Measurements from ENCODE around the gene NFATC1.

Gene NFATC1

DNA sequence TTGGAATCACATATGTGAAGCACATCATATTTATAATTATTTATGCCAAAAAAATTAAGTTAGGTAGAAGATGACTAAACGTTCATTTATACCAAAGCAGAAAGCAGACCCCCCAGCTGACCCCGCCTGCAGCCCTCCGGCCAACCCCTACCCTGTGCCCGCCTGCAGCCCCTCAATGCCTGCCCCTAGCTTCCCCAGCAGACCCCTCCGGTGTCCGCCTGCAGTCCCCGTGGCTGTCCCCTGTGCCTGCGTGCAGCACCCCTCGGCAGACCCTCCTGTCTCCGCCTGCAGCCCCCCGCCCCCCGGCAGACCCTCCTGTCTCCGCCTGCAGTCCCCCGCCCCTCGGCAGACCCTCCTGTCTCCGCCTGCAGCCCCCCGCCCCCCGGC, 136.2 kb downstream of the NFATC1 start:
- ATAC-seq, result no peak

DNA sequence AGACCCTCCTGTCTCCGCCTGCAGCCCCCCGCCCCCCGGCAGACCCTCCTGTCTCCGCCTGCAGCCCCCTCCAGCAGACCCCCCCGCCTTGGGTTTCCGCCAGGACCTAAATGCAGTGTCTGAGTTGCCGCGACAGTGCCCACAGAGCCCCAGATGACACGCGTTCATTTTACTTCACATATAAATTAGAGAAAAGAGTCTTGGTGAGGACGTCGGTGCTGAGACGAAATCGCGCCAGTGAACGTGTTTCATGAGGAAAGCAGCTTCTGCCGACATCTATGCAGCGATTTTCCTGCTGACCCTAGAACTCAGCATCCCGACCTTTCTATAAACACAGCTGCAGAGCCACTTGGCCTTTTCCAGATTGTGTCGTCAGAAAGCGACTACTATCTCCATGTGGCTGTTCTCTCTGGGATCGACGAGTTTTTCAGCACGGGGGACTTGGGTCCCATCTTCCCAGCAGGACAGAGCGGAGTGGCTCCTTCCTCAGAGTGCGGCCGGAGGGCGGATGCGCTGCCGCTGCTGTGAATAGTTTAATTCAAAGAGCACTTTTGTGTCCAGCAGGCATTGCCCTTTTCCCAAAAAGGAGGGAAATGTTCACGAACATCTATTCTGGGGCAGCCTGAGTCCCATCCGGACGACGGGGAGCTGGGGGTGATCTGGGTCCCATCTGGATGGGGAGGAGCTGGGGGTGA, 136.7 kb downstream of the NFATC1 start:
- no peak for ATAC-seq
- TF ChIP-seq, protein P1, sequence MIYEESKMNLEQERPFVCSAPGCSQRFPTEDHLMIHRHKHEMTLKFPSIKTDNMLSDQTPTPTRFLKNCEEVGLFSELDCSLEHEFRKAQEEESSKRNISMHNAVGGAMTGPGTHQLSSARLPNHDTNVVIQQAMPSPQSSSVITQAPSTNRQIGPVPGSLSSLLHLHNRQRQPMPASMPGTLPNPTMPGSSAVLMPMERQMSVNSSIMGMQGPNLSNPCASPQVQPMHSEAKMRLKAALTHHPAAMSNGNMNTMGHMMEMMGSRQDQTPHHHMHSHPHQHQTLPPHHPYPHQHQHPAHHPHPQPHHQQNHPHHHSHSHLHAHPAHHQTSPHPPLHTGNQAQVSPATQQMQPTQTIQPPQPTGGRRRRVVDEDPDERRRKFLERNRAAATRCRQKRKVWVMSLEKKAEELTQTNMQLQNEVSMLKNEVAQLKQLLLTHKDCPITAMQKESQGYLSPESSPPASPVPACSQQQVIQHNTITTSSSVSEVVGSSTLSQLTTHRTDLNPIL (CRISPR knock-in tag; IDR thresholded peaks at IDR 0.05; ENCODE audit: low read depth), result no peak
- TF ChIP-seq ESRRG (CRISPR knock-in tag; IDR thresholded peaks at IDR 0.05), result no peak
- no peak for TF ChIP-seq ZNF8 (CRISPR knock-in tag; IDR thresholded peaks at IDR 0.05)
- no peak for TF ChIP-seq ZNF565 (CRISPR knock-in tag; conservative IDR thresholded peaks at IDR 0.05; ENCODE audit: low read depth)
- TF ChIP-seq, protein P2, sequence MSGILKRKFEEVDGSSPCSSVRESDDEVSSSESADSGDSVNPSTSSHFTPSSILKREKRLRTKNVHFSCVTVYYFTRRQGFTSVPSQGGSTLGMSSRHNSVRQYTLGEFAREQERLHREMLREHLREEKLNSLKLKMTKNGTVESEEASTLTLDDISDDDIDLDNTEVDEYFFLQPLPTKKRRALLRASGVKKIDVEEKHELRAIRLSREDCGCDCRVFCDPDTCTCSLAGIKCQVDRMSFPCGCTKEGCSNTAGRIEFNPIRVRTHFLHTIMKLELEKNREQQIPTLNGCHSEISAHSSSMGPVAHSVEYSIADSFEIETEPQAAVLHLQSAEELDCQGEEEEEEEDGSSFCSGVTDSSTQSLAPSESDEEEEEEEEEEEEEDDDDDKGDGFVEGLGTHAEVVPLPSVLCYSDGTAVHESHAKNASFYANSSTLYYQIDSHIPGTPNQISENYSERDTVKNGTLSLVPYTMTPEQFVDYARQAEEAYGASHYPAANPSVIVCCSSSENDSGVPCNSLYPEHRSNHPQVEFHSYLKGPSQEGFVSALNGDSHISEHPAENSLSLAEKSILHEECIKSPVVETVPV (CRISPR knock-in tag; IDR thresholded peaks at IDR 0.05), result no peak
- no peak for TF ChIP-seq RARB (CRISPR knock-in tag; IDR thresholded peaks at IDR 0.05)
- no peak for TF ChIP-seq GLIS3 (CRISPR knock-in tag; IDR thresholded peaks at IDR 0.05)
- no peak for TF ChIP-seq ZFP3 (CRISPR knock-in tag; IDR thresholded peaks at IDR 0.05)
- no peak for TF ChIP-seq SNAI2 (CRISPR knock-in tag; IDR thresholded peaks at IDR 0.05)
- TF ChIP-seq CSDC2 (CRISPR knock-in tag; IDR thresholded peaks at IDR 0.05), result no peak
- TF ChIP-seq ARNTL (CRISPR knock-in tag; IDR thresholded peaks at IDR 0.05; ENCODE audit: borderline replicate concordance, low read depth), result no peak
- TF ChIP-seq OSR1 (CRISPR knock-in tag; IDR thresholded peaks at IDR 0.05), result no peak
- TF ChIP-seq TOX (CRISPR knock-in tag; IDR thresholded peaks at IDR 0.05; ENCODE audit: borderline replicate concordance), result no peak

More for the DNA sequence above, 136.2 kb downstream of the NFATC1 start:
- no peak for TF ChIP-seq ESRRG (CRISPR knock-in tag; IDR thresholded peaks at IDR 0.05)
- TF ChIP-seq ZNF8 (CRISPR knock-in tag; IDR thresholded peaks at IDR 0.05), result no peak
- no peak for TF ChIP-seq ARNTL (CRISPR knock-in tag; IDR thresholded peaks at IDR 0.05; ENCODE audit: borderline replicate concordance, low read depth)
- no peak for TF ChIP-seq CSDC2 (CRISPR knock-in tag; IDR thresholded peaks at IDR 0.05)
- no peak for TF ChIP-seq ZNF70 (CRISPR knock-in tag; IDR thresholded peaks at IDR 0.05)
- TF ChIP-seq, protein P3, sequence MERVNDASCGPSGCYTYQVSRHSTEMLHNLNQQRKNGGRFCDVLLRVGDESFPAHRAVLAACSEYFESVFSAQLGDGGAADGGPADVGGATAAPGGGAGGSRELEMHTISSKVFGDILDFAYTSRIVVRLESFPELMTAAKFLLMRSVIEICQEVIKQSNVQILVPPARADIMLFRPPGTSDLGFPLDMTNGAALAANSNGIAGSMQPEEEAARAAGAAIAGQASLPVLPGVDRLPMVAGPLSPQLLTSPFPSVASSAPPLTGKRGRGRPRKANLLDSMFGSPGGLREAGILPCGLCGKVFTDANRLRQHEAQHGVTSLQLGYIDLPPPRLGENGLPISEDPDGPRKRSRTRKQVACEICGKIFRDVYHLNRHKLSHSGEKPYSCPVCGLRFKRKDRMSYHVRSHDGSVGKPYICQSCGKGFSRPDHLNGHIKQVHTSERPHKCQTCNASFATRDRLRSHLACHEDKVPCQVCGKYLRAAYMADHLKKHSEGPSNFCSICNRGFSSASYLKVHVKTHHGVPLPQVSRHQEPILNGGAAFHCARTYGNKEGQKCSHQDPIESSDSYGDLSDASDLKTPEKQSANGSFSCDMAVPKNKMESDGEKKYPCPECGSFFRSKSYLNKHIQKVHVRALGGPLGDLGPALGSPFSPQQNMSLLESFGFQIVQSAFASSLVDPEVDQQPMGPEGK (CRISPR knock-in tag; IDR thresholded peaks at IDR 0.05; ENCODE audit: borderline replicate concordance), result no peak
- TF ChIP-seq ZC3H10 (CRISPR knock-in tag; IDR thresholded peaks at IDR 0.05), result no peak
- TF ChIP-seq, protein P2 (CRISPR knock-in tag; IDR thresholded peaks at IDR 0.05), result no peak
- TF ChIP-seq, protein P4, sequence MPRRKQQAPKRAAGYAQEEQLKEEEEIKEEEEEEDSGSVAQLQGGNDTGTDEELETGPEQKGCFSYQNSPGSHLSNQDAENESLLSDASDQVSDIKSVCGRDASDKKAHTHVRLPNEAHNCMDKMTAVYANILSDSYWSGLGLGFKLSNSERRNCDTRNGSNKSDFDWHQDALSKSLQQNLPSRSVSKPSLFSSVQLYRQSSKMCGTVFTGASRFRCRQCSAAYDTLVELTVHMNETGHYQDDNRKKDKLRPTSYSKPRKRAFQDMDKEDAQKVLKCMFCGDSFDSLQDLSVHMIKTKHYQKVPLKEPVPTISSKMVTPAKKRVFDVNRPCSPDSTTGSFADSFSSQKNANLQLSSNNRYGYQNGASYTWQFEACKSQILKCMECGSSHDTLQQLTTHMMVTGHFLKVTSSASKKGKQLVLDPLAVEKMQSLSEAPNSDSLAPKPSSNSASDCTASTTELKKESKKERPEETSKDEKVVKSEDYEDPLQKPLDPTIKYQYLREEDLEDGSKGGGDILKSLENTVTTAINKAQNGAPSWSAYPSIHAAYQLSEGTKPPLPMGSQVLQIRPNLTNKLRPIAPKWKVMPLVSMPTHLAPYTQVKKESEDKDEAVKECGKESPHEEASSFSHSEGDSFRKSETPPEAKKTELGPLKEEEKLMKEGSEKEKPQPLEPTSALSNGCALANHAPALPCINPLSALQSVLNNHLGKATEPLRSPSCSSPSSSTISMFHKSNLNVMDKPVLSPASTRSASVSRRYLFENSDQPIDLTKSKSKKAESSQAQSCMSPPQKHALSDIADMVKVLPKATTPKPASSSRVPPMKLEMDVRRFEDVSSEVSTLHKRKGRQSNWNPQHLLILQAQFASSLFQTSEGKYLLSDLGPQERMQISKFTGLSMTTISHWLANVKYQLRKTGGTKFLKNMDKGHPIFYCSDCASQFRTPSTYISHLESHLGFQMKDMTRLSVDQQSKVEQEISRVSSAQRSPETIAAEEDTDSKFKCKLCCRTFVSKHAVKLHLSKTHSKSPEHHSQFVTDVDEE (CRISPR knock-in tag; IDR thresholded peaks at IDR 0.05), result no peak
- no peak for TF ChIP-seq RARB (CRISPR knock-in tag; IDR thresholded peaks at IDR 0.05)
- TF ChIP-seq ZNF565 (CRISPR knock-in tag; conservative IDR thresholded peaks at IDR 0.05; ENCODE audit: low read depth), result no peak
- TF ChIP-seq ISL1 (CRISPR knock-in tag; IDR thresholded peaks at IDR 0.05), result no peak
- TF ChIP-seq, protein P5, sequence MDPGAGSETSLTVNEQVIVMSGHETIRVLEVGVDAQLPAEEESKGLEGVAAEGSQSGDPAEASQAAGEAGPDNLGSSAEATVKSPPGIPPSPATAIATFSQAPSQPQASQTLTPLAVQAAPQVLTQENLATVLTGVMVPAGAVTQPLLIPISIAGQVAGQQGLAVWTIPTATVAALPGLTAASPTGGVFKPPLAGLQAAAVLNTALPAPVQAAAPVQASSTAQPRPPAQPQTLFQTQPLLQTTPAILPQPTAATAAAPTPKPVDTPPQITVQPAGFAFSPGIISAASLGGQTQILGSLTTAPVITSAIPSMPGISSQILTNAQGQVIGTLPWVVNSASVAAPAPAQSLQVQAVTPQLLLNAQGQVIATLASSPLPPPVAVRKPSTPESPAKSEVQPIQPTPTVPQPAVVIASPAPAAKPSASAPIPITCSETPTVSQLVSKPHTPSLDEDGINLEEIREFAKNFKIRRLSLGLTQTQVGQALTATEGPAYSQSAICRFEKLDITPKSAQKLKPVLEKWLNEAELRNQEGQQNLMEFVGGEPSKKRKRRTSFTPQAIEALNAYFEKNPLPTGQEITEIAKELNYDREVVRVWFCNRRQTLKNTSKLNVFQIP (CRISPR knock-in tag; IDR thresholded peaks at IDR 0.05; ENCODE audit: borderline replicate concordance, low read depth), result no peak
- no peak for TF ChIP-seq SNAI2 (CRISPR knock-in tag; IDR thresholded peaks at IDR 0.05)
- TF ChIP-seq, protein P1 (CRISPR knock-in tag; IDR thresholded peaks at IDR 0.05; ENCODE audit: low read depth), result no peak
- no peak for TF ChIP-seq ZFP30 (CRISPR knock-in tag; IDR thresholded peaks at IDR 0.05)
